ENCODE measurements around the gene CFAP58. TPM values are rescaled to one million over a fixed set of nuclear protein-coding genes. Genes with fewer than 3 reads are reported as not detected.

CFAP58 gene
- polyA plus RNA-seq, 3 donors = 0.16 TPM; not detected in 2

GRCh38 chr10:104403636-104404035, 50.0 kb downstream of the CFAP58 start:
- no peaks in the 10 kb centered on the region for H3K9me3 ChIP-seq (replicated peaks in 1 of 2; ENCODE audit: control insufficient read depth in 1 of 2, insufficient read depth in 1 of 2, low read length in 2 of 2)

More at GRCh38 chr10:104403636-104404035, 50.0 kb downstream of the CFAP58 start:
- WGBS (ENCODE audit: insufficient coverage) = no CpG with 5 or more reads among the region's 8 CpGs
- no peaks in the 10 kb centered on the region for H3K36me3 ChIP-seq (replicated peaks in 1 of 2; ENCODE audit: control insufficient read depth in 1 of 2, insufficient read depth in 2 of 2, low read length in 2 of 2)
- Mint-ChIP-seq H3K27ac (no peak overlapping the region), H3K4me1 (no peaks in the 10 kb centered on the region), H3K36me3 (no peaks in the 10 kb centered on the region), H3K9me3 (no peaks in the 10 kb centered on the region), H3K27me3 (ENCODE audit: low read depth in 3 of 3) (peaks cover 8 to 19% (median 15%) of the 10 kb centered on the region in 3 donors), H3K4me3 (no peak overlapping the region)
- no peak for TF ChIP-seq CTCF (IDR thresholded peaks at IDR 0.05)
- H3K4me3 ChIP-seq (replicated peaks in 1 of 3; ENCODE audit: low read depth in 2 of 3, low read length in 3 of 3) = no peak overlapping the region
- H3K79me2 ChIP-seq (ENCODE audit: insufficient read depth, low read length) = no peaks in the 10 kb centered on the region
- intact Hi-C loops (cut with micrococcal nuclease) = loop anchor here in 1 of 2 donors (10.0 kb wide), 2 partner anchors 211 to 521 kb away; no protein-coding TSS in a partner anchor
- no peak overlapping the region for H2AFZ ChIP-seq (ENCODE audit: insufficient read depth, low read depth, low read length, poor library complexity, severe bottlenecking)
- H3K27ac ChIP-seq (ENCODE audit: low read depth in 1 of 2, low read length in 2 of 2) = no peak overlapping the region
- peaks cover 3% of the 10 kb centered on the region in 2 donors for H3K27me3 ChIP-seq (ENCODE audit: control insufficient read depth in 2 of 2, insufficient read depth in 2 of 2, low read length in 2 of 2)
- DNase-seq = no peak
- H3K4me2 ChIP-seq (replicated peaks; ENCODE audit: extremely low read depth, low read length, poor library complexity, severe bottlenecking) = no peak overlapping the region
- no peaks in the 10 kb centered on the region for H4K20me1 ChIP-seq (ENCODE audit: insufficient read depth, low read length)
- no peak overlapping the region for H3K9ac ChIP-seq (ENCODE audit: insufficient read depth, low read length, poor library complexity, severe bottlenecking)
- no peaks in the 10 kb centered on the region for H3K4me1 ChIP-seq (ENCODE audit: control insufficient read depth in 1 of 2, insufficient read depth in 2 of 2, low read length in 2 of 2)
